Ishikawa (cell line): Measurements from ENCODE around the gene PLA2G2C.

Experiments
- CEBPB ChIP-seq: IDR thresholded peaks from 2 replicates; pipeline ENCODE4 v1.6.1; 2012
- CREB1 ChIP-seq: IDR thresholded peaks from 2 replicates; pipeline ENCODE4 v1.6.1; 2012; ENCODE audit warnings: low read depth
- EGR1 ChIP-seq: IDR thresholded peaks from 2 replicates; pipeline ENCODE4 v1.6.1; 2012
- EP300 ChIP-seq: IDR thresholded peaks from 2 replicates; pipeline ENCODE4 v1.6.1; 2012; ENCODE audit warnings: borderline replicate concordance
- FOXM1 ChIP-seq: IDR thresholded peaks from 2 replicates; pipeline ENCODE4 v1.6.1; 2012; ENCODE audit warnings: low read depth, borderline replicate concordance
- TAF1 ChIP-seq: IDR thresholded peaks from 2 replicates; pipeline ENCODE4 v1.6.1; 2012; ENCODE audit warnings: low read depth, mild to moderate bottlenecking
- TCF12 ChIP-seq: IDR thresholded peaks from 2 replicates; pipeline ENCODE4 v1.6.1; 2012; ENCODE audit warnings: low read depth
- TEAD4 ChIP-seq: IDR thresholded peaks from 2 replicates; pipeline ENCODE4 v1.6.1; 2012
- YY1 ChIP-seq: IDR thresholded peaks from 2 replicates; pipeline ENCODE4 v1.6.1; 2012; ENCODE audit warnings: low read depth
- ZBTB7A ChIP-seq: IDR thresholded peaks from 2 replicates; pipeline ENCODE4 v1.6.1; 2012; ENCODE audit warnings: low read depth
- TF ChIP-seq, protein P1 (sequence below): IDR thresholded peaks from 2 replicates; pipeline ENCODE4 v1.6.1; 2012
- TF ChIP-seq, protein P2 (sequence below): IDR thresholded peaks from 2 replicates; pipeline ENCODE4 v1.6.1; 2012
- TF ChIP-seq, protein P3 (sequence below): IDR thresholded peaks from 2 replicates; pipeline ENCODE4 v1.6.1; 2012; ENCODE audit warnings: low read depth, mild to moderate bottlenecking

GRCh38 chr1:20152599-20152930 is 33.8 kb downstream of the PLA2G2C start:
- TF ChIP-seq CREB1 (no peak), EGR1 (no peak), TCF12 (no peak), YY1 (no peak), EP300 (no peak), CEBPB (no peak), FOXM1 (no peak), TEAD4 (no peak), ZBTB7A (no peak), TAF1 (no peak)
- TF ChIP-seq, protein P1, sequence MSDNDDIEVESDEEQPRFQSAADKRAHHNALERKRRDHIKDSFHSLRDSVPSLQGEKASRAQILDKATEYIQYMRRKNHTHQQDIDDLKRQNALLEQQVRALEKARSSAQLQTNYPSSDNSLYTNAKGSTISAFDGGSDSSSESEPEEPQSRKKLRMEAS: no peak
- TF ChIP-seq, protein P2, sequence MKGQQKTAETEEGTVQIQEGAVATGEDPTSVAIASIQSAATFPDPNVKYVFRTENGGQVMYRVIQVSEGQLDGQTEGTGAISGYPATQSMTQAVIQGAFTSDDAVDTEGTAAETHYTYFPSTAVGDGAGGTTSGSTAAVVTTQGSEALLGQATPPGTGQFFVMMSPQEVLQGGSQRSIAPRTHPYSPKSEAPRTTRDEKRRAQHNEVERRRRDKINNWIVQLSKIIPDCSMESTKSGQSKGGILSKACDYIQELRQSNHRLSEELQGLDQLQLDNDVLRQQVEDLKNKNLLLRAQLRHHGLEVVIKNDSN: no peak
- TF ChIP-seq, protein P3, sequence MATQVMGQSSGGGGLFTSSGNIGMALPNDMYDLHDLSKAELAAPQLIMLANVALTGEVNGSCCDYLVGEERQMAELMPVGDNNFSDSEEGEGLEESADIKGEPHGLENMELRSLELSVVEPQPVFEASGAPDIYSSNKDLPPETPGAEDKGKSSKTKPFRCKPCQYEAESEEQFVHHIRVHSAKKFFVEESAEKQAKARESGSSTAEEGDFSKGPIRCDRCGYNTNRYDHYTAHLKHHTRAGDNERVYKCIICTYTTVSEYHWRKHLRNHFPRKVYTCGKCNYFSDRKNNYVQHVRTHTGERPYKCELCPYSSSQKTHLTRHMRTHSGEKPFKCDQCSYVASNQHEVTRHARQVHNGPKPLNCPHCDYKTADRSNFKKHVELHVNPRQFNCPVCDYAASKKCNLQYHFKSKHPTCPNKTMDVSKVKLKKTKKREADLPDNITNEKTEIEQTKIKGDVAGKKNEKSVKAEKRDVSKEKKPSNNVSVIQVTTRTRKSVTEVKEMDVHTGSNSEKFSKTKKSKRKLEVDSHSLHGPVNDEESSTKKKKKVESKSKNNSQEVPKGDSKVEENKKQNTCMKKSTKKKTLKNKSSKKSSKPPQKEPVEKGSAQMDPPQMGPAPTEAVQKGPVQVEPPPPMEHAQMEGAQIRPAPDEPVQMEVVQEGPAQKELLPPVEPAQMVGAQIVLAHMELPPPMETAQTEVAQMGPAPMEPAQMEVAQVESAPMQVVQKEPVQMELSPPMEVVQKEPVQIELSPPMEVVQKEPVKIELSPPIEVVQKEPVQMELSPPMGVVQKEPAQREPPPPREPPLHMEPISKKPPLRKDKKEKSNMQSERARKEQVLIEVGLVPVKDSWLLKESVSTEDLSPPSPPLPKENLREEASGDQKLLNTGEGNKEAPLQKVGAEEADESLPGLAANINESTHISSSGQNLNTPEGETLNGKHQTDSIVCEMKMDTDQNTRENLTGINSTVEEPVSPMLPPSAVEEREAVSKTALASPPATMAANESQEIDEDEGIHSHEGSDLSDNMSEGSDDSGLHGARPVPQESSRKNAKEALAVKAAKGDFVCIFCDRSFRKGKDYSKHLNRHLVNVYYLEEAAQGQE: no peak
